Activated T-cell treated with anti-CD3 and anti-CD28 coated beads for 24 hours (primary cell): ENCODE results near the gene PPIF.
"Not testable (repeated sequence)": the region's sequence is repeated elsewhere in the genome, so short reads cannot be mapped to it uniquely, and the experiment has no call there.

Experiments used
- DNase-seq: peaks from one replicate; pipeline ENCODE4 v3.0.0-alpha.2; 2020; ENCODE audit warnings: low read depth

PPIF gene

DNA sequence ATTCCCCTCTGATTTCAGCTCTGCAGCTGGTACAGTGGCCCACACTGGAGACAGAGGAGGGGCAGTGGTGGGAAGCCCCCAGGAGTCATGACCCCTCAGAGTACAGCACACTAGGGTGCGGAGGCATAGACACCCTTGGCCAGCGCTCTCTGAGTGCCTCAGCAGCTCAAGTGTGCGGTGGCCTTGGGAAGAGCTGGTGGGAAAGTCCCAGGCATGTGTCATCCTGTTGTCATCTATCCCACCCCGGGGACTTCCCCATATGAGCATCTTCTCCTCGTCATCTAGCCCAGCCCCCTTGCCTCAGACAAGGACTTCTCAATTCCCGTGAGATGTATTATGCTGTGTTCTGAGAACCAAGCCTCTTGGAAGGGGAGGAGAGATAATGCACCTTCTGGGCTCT is 15.6 kb upstream of the PPIF start:
- peak; percentile 83 for DNase-seq

- DNase-seq = not testable (repeated sequence)
Observed at GRCh38 chr10:79332610-79333315, 14.5 kb upstream of the PPIF start.

DNA sequence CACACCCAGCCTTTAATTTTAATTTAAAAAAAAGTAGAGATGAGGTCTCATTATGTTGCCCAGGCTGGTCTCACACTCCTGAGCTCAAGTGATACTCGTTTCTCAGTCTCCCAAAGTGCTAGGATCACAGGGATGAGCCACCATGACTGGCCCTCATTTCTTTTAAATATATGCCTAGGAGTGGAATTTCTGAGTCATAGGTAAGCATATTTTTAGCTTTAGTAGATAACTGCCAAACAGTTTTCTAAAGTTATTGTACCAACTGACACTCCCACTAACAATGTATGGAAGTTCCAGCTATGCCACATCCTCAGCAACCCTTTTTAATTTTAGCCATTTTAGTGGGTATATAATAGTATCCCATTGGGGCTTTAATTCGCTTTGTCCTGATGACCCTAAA is 13.8 kb upstream of the PPIF start:
- DNase-seq = no peak

DNA sequence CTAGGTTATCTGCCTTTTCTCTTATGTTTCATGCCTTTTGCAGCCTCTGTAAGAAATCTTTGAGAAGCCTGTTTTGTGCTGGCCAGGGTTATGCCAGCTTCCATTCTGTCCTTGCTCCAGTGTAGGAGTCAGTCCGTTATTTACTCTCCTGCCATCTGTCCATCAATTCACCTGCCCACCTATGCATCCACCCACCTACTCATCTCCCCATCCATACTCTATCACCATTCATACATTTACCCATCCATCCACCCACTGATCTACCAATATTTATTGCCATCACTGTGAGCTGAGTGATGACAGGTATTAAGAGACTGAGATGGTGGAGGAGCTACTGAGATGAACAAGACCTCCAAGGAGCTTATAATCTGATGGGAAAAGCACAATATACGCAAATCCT is 12.7 kb upstream of the PPIF start:
- no peak for DNase-seq

DNA sequence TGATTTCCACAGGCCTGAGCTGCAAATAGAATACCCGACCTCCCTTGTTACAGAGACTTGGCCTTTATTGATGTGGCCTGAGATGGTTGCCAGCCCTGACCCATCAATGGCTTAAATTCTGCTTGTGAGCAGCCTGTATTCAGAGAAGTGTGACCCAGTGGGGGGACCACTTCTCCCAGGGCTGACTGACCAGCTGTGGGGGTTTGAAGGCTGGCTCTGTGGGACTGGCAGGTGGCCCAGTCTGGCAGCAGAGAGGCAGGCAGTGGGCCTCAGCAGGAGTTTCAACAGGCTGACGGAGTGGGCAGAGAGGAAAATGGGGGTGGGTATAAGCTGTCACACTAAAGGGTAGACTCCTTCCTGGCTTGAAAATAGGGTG is 12.2 kb upstream of the PPIF start:
- DNase-seq = no peak

- DNase-seq = no peak
Observed at GRCh38 chr10:79335470-79336235, 11.6 kb upstream of the PPIF start.

DNA sequence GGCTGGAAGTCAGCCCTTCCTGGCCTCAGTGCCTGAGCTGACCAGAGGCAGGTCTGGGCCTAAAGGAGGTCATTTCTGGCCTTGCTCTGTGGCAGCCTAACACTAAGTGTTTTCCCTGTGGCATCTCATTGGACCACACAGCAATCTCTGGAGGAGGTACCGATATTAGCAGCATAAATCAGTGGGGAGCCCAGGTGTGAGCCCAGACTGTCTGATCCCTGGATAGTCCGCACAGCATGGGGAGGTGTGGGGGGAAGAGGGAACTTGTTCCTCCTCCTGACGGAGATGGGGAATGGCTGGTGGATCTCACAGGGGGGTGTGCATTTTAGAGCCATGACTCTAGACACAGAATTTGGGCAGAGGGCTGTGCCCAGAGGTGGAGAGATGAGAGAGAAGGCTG is 11.0 kb upstream of the PPIF start:
- DNase-seq = no peak

GRCh38 chr10:79336739-79337138 is 10.5 kb upstream of the PPIF start:
- DNase-seq = no peak

DNA sequence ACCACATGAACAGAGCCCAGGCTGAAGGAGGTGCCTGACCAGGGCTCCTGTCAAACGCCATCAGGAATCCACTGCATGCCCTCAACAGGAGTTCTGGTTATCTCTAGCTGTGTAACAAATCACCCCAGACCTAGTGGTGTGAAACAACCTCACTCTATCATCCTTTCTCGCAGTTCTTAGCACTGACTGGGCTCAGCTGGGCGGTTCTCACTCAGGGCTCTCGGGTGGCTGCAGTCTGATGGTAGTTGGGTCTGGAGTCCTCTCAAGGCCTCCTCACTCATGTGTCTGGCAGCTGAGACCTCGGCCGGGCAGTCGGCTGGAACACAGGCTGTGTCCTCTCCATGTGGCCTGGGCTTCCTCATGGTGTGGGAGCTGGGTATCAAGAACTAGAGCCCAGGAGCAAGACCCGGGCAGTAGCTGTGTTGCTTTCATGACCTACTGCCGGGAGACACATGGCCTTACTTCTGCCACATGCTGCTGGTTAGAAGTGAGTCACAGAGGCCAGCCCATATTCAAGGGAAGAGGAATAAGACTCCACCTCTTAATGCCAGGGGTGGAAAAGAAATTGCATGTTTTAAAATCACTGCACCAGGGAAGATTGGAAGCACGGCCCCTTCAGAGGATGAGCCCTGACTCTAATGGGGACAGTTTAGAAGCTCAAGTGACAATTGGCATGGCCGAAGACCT is 9.3 kb upstream of the PPIF start:
- not testable (repeated sequence) for DNase-seq

- DNase-seq = no peak
Observed at GRCh38 chr10:79339266-79339665, 8.0 kb upstream of the PPIF start.

GRCh38 chr10:79340646-79341244 is 6.5 kb upstream of the PPIF start:
- no peak for DNase-seq

GRCh38 chr10:79342295-79342761 is 4.9 kb upstream of the PPIF start:
- DNase-seq = no peak

- DNase-seq = no peak
Observed at GRCh38 chr10:79342811-79343561, 4.3 kb upstream of the PPIF start.

- no peak for DNase-seq
Observed at GRCh38 chr10:79344502-79345195, 2.6 kb upstream of the PPIF start.

- no peak for DNase-seq
Observed at GRCh38 chr10:79345241-79346011, 1.8 kb upstream of the PPIF start.

GRCh38 chr10:79346012-79346340 is 1.3 kb upstream of the PPIF start:
- no peak for DNase-seq

DNA sequence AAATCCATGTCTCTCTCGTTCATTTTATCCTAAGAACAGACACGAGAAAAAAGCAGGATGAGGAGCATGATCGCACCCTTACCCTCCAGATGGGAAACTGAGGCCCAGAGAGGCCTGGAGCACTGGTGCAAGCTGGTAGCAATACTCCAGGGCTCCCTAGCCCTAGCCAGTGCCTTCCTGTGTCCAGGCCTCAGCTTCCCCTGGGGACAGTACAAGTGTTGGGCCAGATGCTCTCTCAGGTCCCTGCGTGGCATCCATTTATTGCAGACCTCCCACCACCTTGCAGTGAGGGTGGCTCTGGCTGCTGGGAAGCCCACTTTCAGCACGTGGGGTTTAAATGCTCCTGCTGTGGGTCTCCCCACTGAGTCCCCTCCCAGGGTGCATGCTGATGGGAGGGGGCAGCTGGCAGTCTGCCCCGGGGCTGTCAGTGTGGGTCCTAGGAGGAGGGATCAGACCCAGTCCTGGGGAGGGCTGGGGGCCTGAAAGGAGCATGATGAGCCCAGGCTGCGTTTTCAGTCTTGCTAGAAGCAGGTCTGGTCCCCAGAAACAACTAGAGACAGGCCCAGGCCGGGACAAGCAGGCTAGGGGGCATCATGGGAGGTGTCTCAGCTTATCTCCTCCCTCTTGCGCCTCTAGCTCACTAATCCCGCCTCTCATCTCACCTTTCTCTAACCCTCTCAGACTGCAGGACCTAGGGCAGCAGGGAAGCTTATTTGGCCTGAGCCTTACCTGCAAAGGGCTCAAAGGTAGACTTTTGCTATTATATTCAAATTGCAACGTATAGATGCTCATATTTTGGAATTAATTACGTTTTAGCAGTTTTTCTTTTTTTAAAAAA is 662 bp upstream of the PPIF start:
- DNase-seq = no peak

DNA sequence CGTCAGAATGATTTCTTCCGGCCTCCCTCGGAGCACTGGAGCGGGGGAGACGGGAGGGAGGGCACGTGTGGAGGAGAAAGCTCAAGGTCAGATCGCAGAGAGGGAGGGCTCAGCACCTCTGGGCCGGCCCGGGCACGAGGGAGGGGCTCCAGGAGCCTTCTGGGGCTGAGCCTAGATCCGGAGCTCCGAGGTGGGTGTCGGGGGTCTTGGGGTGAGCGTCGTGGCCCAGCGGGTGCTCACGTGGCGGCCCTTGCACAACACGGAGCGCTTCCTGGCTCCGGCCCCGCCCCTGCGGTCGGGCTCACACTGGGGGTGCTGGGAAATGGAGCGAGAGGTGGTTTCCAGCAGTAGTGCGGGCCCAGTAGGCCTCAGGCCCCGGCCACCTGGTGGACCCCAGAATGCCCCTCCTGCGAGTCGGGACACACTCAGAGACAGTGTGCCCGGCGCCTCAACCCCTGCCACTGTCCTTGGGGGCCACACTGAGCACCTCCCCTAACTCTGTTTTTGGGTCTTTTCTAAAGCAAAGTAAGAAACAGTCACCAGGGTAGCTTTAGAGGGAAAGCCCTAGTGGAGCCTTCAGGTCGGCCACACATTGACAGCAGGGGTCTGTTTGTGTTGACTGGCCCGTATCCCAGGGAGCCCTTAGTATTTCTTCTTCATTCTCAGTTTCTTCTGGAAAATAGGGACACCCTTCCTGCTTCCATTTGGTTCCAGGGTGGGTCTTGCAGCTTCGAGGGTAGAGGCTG is 798 bp downstream of the PPIF start:
- DNase-seq = peak; percentile 68

DNA sequence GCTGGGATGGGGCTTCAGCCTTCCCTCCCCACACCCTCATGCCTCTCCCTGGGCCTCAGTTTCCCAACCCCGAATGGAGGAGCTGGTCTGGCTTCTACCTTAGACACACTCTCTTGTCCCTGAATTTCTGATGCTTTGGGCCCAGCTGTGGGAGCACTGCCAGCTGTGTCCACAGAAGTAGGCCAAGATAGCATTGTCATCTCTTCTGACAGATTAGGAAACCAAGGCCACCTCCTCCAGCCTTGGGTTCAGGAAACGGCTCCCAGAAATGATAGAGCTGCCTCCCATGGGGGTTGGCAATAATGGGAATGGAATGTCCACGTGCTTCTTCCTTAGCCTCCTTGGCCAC is 1.3 kb downstream of the PPIF start:
- no peak for DNase-seq
